ENCODE measurements around the gene TMEM266.

The TMEM266 gene

DNA sequence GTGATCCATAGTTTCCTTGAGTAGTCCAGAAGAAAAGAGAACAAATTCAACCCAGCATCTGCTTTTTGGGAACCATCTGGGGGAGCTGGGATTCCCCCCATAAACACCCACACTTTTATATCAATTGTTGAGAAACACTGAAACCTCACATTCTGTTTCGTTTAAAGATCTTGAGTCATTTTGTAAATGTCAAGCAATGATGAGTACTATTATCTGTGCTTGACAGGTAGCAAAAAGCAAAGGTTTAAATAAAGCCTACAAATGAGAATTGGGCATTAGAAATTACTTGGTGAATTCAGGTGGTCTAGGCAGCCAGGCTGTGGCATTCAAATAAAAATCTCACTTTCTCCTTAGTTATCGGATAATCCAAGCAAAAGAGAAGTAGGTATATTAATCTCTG is 75.7 kb downstream of the TMEM266 start:
- DNase-seq: no peak

DNA sequence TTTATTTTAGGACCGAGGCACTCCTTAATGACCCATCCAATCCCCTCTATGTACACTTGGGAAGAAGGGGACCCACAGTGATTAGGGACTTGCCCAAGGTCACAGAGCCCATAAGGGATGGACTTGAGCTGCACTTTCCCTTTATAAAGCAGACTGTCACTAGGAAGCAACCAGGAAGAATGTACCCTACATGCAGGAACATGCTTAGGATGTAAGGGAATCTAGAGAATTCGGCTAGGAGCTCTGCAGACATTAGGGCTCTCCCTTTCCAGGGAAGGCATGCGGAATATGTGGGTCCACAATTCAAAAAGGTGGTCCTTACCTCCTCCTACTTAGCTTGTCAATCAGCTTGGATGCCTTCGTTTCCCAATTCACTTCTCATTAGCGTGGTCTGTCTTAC is 78.7 kb downstream of the TMEM266 start:
- DNase-seq: no peak

DNA sequence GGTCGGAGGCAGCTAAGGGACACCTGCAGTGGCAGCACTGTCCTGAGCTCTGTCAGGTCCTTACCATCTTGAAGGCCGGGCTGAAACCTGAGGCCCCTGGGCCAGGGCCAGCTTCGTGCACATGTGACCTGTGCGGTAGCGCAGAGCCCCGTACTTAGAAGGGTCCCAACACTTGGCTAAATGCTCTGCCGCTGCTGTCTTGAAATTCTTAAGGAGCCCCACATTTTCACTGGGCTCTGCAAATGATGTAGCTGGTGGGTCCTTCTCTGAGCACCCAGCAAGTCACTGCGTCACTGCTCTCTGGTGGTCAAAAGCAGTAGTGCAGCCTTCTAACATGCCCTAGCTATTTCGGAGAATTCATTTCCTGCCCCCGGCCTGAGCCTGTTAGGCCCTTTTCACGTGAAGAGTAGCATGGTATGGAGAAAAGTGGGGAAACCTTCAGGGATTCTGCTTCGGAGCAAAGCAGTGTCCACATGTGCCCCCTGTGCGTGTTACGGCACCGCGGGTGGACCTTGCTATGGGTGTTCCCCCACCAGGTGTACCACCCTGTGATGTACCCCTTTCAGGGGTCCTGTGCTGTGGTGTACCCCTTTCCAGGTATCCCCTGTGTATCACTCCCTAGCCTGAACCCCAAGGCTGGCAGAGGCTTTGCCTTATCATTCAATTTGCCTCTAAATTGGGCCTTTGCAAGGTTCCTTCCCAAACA is 79.7 kb downstream of the TMEM266 start:
- DNase-seq: peak; percentile 58 to 85 (median 65)

DNA sequence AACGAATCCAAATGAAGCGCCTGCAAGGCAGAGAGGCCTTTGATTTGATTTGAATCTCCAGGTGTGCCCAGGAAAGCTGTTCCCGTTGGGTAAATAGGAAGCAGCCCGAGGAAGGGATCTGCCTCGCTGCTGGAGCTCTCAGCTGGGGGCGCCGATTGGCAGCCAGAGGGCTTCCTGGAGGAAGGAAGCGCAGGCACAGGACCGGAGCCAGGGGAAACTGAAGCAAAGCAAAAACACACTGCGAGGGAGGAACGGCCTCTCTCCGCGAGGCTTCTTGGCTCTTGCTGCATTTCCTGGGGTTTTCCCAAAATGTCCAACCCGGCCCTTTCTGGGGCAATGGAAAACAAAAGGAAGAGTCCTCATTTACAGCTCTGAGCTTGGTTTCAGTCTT is 80.3 kb downstream of the TMEM266 start:
- peak in 2 of 3 experiments; percentile 28 to 57 for DNase-seq

DNA sequence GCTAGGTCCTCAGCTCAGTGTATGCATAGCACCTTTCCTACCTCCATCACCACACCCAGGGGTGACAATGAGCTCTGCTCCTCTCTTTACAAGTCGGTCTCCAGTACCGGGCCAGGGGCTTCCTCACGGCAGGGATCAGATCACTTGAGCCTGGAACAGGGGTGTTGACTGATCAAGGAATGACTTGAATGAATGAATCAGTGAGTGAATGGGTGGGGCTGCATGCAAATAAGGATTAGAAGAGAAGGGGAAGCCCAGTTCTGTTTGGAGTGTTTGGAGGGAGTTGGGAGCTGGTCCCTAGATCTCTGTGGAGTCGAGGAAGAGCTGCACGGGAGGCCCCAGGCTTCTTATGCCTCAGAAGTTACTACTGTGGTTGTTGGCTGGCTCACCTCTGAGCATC is 87.0 kb downstream of the TMEM266 start:
- no peak for DNase-seq

DNA sequence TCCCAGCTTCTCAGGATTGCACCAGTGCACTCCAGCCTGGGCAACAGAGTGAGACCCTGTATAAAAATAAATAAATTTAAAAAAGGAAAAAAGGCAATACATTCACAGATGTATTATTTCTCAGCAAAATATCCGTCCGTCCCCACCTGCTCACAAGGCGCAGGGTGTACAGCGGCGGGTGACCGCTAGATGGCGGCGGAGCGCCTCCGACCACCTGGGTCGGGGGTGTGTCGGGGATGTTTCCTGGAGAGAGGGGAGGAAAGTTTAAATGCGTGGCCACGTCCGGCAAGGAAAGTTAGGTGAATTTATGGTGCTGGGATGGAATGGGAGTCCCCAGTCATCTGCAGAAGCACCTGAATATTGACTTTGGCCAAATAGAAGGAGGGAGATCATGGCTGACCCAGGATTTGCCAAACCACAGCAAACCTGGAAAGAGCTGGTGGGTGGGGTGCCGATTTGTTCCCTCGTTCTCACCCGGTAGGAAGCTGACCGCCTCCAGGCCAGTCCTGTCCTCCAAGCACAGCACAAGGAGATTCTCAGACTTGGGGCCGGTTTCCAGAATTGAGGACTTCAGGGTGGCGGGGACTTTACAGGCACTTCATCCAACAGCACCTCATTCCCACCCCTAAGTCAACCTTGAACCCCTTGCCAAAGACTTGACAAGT is 88.3 kb downstream of the TMEM266 start:
- peak; percentile 26 to 68 (median 36) for DNase-seq

DNA sequence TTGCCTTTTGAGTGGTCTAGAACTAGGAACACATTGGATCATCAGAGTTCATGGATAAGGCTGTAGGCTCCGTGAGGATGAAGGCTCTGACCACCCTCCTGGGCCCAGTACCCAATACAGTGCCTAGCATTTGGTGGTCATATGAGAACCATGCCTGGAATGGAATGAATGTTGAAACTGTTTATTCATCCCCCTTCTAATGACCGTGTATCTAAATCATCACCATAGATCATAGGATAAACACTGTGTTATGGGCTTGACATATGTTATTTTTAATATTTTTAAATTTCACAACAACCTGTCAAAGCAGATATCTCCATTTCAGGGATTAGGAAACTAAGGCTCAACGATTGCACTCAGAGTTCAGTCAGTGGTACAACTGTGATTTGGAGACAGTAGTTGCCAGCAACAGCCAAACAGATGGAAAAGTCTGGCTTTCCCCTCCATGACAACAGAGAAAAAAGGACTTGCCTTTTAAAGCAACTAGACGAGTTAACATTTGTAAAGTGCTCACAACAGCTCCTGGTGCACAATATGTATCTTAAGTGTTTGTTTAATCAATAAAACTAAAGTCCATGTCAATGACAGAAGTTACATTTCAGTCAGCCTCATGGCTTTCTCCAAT is 89.6 kb downstream of the TMEM266 start:
- no peak for DNase-seq

DNA sequence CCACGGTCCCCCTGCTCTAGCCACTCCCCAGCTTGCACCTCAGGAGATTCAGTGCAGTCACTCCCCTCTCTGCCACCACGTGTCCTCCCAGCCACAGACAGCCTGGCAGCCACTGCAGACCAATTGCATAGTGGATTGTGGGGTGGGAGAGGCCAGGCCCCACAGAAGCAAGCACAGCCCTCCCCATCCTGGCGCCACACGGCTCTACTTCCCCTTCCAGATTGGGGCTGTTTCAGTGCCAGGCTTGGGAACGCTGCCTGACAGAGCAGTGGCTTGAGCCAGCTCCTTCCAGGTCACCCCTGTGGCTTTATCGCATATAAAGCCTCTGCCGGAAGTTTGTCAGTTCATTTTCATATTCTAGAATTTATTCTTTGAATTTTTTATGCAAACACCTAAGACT is 90.7 kb downstream of the TMEM266 start:
- no peak for DNase-seq

DNA sequence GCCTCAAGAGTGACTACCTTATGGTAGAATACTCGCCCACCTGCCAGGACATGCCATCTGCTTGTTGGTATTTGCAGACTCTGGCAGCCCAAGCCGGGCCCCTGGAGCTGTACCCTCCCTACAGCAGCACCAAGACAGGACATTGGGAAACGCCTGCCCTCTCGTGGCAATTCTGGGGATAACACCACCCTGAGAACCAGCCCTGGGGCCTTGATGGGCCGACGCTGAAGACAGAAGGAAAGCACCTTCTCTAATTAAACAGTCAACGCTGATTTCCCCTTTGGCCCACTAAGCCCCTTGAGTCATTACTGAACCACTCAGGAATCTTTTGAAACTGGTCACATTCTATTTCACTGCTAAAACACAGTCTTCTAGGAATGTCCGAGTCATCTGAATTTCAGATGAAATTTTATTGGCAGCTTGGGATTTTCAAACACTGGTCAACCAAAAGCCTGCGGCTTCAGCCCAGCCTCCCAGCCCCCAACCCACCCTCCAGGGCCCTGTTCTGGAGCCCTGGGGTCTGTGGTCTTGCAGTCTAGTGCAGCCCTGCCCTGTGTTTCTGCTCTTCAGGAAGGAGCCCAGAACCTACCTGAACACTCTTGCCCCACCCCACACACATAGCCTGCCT is 91.3 kb downstream of the TMEM266 start:
- peak; percentile 49 to 79 (median 56) for DNase-seq

DNA sequence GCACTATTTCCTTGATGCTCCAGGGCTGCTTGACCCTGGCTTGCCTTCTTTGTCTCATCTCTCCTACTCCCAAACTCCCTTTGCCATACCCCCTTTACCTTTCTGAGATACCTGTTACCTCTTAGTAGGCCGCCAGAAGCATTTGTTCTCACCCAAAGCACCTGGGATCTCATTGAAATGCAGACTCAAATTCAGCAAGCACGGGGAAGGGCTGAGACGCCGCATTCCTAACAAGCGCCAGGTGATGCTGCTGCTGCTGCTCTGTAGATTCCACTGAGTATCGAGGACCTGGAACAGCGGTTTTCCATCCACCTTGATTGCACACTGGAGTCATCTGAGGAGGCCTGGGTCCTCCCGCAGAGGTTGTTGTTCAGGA is 91.8 kb downstream of the TMEM266 start:
- no peak for DNase-seq

DNA sequence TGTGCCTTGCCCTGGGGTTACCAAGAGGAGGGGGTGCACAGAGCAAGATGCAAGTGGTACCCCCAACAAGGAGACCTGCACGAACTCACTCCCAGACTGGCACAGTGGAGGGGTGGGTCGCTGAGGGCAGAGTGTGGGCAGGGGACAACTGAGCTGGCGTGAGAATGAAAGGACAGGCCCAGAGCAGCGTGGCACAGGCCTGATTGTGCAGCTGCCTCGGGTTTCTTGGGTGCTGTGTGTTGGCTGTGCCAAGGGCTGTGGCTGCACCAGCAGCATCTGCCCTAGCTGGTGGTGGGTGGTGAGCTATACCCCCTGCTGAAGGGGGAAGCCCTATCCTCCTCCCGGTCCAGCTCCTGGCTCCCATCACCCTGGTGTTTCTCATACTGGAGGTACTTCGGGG is 92.4 kb downstream of the TMEM266 start:
- no peak for DNase-seq

DNA sequence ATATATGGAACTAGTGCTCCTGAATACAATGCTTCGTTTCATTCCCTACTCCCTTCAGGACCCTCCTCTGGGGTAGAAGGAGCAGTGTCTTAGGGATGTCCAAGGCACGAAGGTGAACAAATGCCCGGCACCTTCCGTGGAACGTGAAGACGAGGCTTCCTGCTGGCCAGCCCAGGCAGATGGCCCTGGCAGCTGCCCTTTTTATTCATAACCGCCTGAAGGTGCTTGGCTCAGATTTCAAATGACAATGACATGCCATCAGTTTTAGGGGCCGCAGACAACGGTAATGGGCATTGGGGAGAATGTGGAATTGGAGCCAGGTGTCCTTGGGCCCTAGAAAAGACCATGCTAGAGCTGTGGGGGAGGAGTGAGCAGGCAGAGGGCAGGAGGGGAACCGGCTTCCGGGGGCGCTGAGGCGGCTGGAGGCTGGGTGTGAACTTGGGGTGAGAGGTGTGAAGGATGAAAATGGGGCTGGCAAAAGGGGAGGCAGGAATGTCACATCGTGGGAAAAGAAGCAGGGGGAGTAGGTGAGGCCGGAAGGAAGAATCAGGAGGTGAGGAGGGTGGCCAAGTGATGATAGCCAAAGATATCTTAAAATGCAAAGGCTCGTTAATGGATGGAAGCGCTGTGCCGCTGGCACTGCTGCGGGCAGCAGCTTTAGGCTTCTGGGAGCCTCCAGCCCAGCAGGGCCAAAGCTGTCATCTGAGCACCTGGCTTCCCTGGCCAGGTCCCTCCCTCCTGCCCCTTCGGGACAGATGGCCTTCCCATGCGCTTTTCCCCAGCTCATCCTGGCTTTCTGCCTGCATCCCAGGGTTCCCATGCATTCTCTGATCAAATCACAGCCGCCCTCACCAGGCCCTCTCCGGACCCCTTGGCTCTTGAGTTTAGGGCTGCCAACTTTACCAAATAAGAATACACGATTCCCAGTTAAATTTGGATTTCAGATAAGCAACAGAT is 93.7 kb downstream of the TMEM266 start:
- DNase-seq: no peak

DNA sequence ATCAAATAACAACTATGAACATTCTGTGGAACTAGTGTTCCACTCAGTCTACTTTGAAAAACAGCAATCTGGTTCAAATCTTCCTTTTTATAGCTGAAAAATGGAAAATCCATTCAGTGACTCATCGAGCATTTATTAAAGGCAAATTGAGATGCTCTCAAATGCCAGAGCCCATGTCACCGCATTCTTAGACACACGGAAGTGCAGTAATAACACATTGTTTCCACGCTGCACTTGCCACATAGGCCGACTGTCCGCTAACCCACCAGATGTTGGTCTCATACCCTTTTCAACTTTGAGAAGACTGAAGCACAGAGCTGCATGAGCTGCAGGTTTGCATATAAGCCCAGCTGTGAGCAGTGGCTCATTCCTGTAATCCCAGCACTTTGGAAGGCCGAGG is 95.9 kb downstream of the TMEM266 start:
- no peak for DNase-seq

DNA sequence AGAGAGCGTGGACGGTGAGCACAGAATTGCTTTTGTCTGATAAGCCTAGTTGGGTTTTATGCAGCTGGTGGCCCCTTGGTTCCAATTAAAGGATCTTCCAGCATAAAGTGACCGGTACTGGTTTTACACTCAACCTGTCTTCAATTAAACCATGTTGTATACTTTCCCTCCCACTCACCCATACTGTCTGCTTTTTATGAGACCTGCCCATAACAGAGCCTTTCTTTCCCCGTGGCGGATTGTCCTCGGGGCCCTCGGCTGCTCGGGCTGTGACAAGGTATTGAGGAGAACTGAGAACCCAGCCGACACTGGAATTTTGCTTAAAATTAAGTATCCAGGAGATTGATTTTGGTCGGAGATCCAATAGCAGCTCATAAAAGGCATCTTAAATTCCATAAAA is 98.4 kb downstream of the TMEM266 start:
- no peak for DNase-seq

DNA sequence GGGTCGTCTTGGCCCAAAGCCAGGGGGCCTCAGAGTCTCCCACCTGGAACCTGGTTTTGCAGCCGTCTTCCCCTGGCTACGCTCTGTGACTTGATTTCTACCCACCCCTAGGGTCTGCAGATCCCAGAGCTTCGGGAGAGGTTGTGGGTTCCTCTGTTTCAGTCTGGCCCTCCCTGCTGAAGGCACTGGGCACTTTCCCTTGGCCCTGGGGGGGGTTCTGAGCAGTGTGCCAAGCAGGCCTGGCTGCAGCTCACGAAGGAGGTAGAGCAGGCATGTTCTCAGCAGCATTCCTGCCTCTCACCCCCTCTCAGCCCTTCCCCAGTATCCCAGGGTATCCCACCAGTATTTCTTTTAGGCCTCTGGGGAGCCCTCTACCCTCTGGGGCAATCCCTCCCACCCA is 99.0 kb downstream of the TMEM266 start:
- no peak for DNase-seq

DNA sequence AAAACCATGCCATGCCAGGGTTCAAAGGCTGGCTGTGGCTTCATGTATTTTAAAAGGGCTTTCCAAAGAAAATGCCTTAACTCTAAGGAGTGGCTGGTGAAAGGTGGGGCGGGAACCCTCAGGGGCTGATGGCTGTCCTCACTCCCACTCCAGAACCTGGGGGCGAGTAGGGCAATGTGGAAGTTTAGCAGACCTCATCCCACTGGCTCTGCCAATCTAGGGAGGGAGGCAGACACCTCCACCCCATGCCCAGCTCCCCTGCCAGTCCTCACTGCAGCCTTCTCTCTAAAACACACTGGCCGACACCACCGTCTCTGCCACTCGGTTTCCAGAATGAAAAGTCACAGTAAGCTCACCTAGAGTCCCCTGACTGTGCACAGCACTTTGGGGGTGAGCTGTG is 99.5 kb downstream of the TMEM266 start:
- DNase-seq: no peak

DNA sequence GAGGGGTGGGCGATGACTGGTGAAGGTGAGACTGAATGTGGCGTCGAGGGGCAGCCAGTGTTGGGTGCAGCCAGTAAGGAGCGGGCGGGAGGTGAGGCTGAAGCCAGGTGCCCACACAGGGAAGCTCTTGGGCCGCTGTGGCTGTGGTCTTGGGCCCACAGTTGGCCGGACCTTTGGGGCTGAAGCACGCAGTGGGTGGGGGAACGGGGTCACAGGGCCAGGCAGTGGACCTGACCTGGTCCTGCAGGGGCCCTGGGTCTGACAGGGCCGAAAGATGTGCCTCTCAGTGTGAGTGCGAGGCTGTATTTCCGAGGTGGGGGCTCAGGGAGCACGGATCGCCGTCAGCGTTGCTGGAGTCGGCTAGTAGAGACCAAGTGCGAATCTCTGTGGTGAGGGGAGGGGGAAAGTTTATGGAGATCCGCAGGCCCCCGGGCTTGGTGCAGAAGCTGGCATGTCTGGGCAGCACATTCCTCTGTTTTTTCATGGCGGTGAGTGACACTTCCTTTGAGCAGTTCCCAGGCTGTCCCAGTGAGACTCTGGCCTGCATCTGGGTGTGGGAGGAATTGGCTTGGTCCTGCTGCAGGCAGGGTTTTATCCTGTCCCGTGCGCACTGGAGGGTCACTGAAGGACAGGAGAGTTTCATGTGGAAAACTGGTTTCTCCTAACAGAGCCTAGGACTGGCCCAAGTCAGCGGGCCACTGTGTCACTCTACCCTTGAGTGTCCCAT is 100.8 kb downstream of the TMEM266 start:
- DNase-seq: no peak

DNA sequence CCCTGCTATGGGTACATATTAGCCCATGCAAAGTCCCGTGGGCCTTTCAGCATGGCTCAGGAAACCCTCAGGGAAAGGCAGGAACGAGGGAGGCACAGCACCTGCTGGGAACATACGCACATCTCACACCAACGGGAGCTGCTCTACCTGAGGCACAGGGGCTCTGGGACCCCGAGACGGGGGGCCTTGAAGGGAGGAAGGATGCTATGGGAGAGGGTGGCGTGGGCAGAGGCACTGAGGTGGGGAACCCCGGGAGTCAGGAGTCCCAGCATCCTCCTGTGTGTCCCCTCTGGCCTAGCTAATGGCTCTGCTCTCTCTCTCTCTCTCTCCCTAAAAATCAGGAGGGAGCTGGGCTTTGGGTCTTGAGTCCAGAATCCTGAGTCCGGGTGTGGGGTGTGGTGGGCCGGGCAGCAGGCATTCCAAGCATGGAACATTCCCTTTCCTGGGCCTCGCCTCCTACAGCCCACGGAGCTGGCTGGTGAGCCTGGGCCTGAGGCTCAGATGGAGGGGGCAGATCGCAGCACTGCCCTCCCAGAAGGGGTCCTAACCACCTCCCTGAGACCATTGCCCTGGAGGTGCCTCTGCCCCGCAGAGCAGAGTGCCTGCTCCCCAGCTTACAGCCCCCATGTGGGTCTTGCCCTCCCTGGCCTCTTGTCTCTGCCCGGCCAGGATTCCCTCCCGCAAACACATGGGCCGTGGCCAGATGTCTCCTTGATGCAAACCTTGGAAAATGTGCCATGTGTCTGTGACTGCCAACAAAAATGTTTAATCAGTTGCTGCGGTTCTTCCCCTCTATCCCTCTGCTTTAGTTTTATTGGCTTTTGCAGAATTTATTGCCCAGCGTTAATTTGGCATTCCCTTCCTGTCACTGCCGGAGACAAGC is 101.6 kb downstream of the TMEM266 start:
- no peak for DNase-seq

DNA sequence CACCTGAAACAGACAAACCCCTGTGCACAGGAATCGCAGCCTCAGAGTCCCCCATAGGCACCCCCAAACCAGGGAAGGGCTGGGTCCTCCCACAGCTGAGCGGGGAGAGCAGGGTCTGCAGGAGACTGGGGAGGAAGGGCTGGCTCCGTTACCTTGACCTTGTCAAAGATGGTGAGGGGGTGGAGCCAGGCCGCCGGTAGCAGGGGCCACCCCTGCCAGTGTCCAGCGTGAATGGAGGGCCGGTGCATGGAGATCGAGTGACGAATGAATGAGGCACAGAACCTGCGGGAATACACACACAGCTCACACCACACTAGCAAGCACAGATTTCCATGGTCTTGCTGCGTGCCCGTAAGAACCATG is 102.2 kb downstream of the TMEM266 start:
- no peak for DNase-seq

DNA sequence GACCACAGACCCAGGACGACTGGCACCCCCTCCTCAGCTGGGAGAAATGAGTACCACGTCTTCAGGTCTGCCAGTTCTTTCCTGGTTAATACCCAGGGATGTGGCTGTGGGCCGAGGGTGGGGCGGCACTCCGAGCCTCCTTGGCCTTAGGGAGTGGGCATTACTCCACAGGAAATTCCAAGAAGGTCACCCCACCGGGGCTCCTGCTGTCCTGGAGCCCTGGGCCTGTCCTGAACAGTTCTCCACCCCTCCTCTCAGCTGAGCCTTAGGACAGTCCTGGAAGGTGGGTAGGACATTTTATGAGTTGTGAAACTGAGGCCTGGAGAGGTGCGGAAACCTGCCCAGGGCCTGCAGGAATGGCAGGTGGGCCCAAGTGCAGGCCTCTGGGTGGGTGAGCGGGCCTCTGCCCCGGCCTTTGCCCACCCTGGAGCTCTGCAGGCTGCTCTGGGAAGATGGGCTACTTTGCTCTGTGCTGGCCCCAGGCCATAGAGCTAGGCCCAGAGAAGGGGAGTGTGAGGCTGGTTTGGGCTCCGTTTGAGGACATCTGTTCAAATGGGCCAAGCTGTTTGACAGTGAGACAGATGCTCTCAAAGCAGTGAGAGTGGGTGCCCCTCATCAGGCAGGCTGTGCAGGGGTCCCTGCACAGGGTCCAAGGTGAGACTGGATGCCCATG is 103.1 kb downstream of the TMEM266 start:
- DNase-seq: no peak

All from NCI-H1417 (cell line).